Activated CD8-positive, alpha-beta memory T cell treated with anti-CD3 and anti-CD28 coated beads for 24 hours (primary cell): ENCODE results near the gene CYP2A6.

Experiments
- DNase-seq: peaks from one replicate; pipeline ENCODE4 v3.0.0-alpha.2; 2020

The CYP2A6 gene

DNA sequence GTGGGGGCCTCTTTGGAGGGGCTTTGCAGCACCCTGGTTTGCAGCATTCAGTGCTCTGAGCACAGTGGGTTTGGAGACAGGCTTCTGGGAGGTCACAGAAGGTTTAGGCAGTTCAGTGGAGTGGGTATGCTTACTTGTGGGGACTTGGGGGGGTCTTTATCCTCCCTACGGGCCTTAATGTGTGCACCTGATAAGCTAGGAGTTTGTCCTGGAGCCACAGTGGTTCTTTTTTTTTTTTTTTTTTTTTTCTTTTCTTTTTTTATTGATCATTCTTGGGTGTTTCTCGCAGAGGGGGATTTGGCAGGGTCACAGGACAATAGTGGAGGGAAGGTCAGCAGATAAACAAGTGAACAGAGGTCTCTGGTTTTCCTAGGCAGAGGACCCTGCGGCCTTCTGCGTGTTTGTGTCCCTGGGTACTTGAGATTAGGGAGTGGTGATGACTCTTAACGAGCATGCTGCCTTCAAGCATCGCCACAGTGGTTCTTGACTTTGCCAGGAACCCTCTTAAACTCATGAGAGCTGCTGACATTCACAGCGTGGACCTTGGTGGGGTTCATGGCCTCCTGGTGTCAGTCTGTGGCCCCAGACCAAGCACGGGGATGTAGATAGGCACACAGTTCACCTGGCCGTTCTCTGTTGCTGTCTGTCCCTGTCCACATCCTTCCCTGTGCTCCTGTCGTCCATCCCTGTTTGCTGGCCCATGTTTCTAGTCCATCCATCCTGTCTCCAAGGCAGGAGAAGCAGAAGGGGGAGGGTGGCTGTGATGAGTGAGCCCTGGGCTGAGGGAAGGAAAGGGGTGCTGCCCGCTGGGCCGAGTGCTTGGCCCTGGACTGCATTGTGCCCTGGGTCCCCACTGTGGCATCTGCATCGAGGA, 48.6 kb downstream of the CYP2A6 start:
- DNase-seq = no peak

DNA sequence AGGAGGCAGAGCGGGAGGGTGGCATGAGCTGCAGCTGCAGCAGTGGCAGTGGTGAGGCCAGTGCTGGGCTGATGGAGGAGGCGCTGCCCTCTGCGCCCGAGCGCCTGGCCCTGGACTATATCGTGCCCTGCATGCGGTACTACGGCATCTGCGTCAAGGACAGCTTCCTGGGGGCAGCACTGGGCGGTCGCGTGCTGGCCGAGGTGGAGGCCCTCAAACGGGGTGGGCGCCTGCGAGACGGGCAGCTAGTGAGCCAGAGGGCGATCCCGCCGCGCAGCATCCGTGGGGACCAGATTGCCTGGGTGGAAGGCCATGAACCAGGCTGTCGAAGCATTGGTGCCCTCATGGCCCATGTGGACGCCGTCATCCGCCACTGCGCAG, 49.3 kb downstream of the CYP2A6 start:
- no peak for DNase-seq

GRCh38 chr19:40800339-40800996, 49.8 kb downstream of the CYP2A6 start:
- no peak for DNase-seq

- no peak for DNase-seq
These were observed 50.5 kb downstream of the CYP2A6 start for GRCh38 chr19:40799558-40800338.

DNA sequence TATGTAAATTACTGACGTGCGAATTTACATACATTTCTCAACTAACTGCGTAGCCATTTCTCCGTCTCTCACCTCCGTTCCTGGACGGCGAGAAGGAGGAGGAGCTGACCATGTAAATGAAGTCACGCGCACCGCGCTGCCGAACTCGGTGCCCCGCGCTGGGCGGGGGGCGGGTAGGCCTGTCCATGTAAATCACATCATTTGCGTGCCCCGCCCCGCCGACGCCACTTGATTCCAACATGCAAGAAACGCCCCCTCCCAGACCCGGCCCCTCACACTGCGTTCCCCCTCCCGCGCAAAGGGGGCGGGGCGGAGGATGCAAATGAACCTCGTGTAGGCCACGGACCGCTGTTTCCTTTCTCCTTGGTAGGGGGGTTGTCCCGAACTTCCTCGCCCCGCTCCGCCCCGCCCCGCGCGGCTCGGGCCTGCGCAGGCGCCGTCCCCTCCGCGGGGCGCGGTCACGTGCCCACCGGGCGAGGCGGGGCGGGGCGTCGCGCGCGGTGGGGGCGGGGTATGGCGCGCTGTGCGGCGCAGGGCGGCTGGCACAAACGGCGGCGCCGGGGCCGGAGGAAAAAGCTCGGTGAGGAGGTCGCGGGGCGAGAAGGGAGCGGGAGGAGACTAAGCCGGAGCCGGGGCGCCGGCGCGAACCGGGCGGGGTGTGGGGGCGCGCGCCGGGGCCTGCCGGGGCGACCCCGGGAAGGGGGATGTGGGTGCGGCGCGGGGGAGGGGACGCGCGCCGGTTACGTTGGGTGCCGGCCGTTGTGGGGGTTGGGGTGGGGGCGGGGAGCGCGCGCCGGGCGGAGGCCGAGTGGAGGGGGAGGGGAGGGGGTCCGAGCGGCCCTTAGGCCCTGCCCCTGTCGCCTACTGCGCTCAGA, 51.3 kb downstream of the CYP2A6 start, which contains the start of gene EGLN2:
TSS of gene EGLN2 (plus strand) at position 509 of the 875 bp plus-strand sequence. CDS start 1,382 bp downstream, outside the sequence.
- peak; percentile 100 for DNase-seq

DNA sequence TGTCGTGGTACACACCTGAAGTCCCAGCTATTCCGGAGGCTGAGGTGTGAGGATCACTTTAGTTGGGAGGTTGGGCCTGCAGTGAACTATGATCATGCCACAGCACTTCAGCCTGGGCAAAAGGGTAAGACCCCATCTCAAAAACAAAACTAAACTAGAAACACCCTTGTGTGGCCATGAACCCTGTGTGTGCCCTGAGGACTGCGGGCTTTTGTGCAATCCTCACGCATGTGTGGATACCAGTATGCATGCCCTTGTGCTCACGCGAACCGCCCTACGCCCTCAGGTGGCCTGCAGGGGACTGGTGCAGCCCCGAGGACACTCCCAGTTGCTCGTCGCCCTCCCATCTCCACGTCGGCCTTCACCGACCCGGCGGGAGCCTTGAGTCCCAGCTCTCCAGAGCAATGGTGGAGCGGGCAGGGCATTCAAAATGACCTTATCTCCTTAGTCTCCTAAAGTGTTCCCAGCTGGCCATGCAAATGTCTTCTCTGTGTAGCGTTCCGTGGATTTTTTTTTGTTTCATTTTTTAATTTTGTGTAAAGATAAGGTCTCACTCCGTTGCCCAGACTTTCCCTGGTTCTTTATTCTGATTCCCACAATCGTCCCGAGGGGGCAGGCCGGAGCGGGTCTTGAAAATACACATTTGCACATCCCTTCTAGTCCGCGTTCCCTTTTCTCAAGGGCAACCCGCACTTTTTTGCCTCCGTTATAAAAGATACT, 52.1 kb downstream of the CYP2A6 start:
- peak; percentile 83 for DNase-seq

DNA sequence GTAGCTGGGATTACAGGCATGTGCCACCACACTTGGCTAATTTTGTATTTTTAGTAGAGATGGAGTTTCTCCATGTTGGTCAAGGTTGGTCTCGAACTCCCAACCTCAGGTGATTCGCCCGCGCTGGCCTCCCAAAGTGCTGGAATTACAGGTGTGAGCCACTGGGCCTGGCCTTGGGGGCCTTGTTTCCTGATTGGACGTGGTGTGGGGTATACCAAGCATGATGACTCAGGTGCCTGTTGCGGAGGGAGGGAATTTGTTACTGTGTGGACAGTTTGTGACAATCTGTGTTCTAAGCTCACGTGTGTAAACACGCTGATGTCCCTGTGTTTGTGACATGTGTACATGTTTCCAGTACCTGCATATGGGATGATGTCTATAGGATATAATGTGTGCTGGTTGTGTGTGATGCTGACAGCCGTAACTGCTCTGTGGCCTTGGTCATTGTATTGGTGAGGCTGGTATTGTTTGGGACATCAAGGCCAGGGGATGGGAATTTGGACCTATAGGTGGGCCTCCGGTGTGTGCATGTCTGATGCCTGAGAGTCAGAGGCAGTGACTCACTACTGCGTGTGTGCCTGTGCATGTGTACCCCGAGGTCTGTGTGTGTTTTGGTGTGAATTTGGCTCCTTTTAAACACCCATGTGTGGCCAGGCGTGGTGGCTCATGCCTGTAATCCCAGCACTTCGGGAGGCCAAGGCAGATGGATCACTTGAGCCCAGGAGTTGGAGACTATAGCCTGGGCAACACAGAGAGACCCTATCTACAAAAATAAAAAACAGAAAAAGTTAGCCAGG, 52.9 kb downstream of the CYP2A6 start:
- DNase-seq = no peak
